GM23338 (cell line): ENCODE data around the gene IL17C.

Source experiments
- CREB1 ChIP-seq: fragments of 250-450 bp; sonication (Bioruptor Pico); IDR thresholded peaks from 2 replicates; pipeline ENCODE4 v1.5.0; 2020; ENCODE audit warnings: low read depth, mild to moderate bottlenecking, moderate library complexity
- EZH2 ChIP-seq: fragments of 200-600 bp; sonication (generic); IDR thresholded peaks from one replicate; pipeline ENCODE4 v1.8.0; 2017; ENCODE audit warnings: antibody characterized with exemption, mild to moderate bottlenecking, low read depth; ENCODE audit not compliant: unreplicated experiment
- EZH2phosphoT487 ChIP-seq: fragments of 200-600 bp; sonication (generic); IDR thresholded peaks from one replicate; pipeline ENCODE4 v1.8.1; 2018; ENCODE audit warnings: antibody characterized with exemption; ENCODE audit not compliant: unreplicated experiment
- JUNB ChIP-seq: IDR thresholded peaks from one replicate; pipeline ENCODE4 v1.6.1; 2016; ENCODE audit warnings: antibody characterized with exemption; ENCODE audit not compliant: unreplicated experiment
- NANOG ChIP-seq: IDR thresholded peaks from 2 replicates; pipeline ENCODE4 v1.6.1; 2016; ENCODE audit warnings: antibody characterized with exemption, borderline replicate concordance
- POLR2AphosphoS5 ChIP-seq: IDR thresholded peaks from 2 replicates; pipeline ENCODE4 v1.6.1; 2016; ENCODE audit warnings: antibody characterized with exemption, low read depth
- STAT1 ChIP-seq: IDR thresholded peaks from one replicate; pipeline ENCODE4 v1.6.1; 2016; ENCODE audit warnings: antibody characterized with exemption; ENCODE audit not compliant: unreplicated experiment
- ZNF114 ChIP-seq: fragments of 250-450 bp; sonication (Bioruptor Pico); IDR thresholded peaks from 2 replicates; pipeline ENCODE4 v1.5.0; 2020; ENCODE audit warnings: mild to moderate bottlenecking, moderate library complexity
- TF ChIP-seq, protein P1 (sequence below), 2 experiments: fragments of 200-600 bp in 1 of 2; sonication (generic) in 1 of 2; conservative IDR thresholded peaks; 2 replicates each; pipeline versions ENCODE4 v1.5.1 to v1.6.1; 2016 to 2017; ENCODE audit warnings: antibody characterized with exemption in 2 of 2, low read depth in 2 of 2, mild to moderate bottlenecking in 2 of 2, moderate library complexity in 1 of 2
- TF ChIP-seq, protein P2 (sequence below): IDR thresholded peaks from one replicate; pipeline ENCODE4 v1.6.1; 2018; ENCODE audit warnings: antibody characterized with exemption; ENCODE audit not compliant: unreplicated experiment
- TF ChIP-seq, protein P3 (sequence below): IDR thresholded peaks from 2 replicates; pipeline ENCODE4 v1.6.1; 2016; ENCODE audit warnings: antibody characterized with exemption

DNA sequence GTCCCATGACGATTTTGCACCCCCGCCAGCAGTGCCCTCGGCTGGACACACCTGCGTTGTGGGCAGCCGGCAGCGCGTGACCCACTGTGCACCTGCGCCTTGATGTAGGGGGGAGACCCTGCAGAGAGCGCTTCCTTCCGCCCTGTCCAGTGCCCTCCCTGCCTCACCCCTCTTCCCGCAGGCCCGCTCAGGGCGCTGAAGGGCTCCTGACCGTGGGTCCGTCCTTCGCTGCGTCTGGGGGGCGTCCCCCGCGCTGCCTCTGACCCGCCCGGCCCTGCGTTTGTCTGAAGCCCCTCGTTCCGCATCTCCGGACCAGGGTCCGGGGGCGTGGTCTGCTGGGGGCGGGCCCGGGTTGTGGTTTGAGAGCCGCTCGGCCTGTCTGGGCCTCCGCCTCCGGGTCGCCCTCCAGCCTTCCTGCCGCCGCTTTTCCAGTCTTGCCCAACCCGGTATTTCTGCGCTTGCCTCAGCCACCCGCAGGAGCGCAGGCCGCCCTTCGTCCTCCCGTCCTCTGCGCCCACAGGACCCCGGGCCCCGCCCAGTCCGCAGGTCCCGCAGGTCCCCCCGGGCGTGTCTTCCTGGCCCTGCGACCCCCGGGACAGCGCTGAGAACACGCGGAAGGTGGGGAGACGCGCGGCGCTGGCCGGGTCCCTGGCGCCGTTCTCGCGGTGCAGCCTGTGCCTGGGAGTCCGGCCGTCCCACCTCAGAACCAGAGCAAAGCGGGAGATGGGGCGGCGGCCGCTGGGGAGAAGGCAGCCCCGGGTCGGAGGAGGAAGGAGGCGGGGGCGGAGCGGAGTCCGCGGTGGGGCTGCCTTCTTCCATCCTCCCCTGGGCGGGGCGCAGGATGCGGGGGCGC is 4.0 kb upstream of the IL17C start:
- TF ChIP-seq, protein P1, sequence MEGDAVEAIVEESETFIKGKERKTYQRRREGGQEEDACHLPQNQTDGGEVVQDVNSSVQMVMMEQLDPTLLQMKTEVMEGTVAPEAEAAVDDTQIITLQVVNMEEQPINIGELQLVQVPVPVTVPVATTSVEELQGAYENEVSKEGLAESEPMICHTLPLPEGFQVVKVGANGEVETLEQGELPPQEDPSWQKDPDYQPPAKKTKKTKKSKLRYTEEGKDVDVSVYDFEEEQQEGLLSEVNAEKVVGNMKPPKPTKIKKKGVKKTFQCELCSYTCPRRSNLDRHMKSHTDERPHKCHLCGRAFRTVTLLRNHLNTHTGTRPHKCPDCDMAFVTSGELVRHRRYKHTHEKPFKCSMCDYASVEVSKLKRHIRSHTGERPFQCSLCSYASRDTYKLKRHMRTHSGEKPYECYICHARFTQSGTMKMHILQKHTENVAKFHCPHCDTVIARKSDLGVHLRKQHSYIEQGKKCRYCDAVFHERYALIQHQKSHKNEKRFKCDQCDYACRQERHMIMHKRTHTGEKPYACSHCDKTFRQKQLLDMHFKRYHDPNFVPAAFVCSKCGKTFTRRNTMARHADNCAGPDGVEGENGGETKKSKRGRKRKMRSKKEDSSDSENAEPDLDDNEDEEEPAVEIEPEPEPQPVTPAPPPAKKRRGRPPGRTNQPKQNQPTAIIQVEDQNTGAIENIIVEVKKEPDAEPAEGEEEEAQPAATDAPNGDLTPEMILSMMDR (conservative IDR thresholded peaks at IDR 0.05; ENCODE audit: low read depth in 2 of 2) = no peak
- TF ChIP-seq CREB1 = no peak
- TF ChIP-seq EZH2 = no peak
- no peak for TF ChIP-seq EZH2phosphoT487
- TF ChIP-seq POLR2AphosphoS5 = no peak; the same call in 1 of the 2 replicates
- TF ChIP-seq STAT1 = no peak
- TF ChIP-seq, protein P2, sequence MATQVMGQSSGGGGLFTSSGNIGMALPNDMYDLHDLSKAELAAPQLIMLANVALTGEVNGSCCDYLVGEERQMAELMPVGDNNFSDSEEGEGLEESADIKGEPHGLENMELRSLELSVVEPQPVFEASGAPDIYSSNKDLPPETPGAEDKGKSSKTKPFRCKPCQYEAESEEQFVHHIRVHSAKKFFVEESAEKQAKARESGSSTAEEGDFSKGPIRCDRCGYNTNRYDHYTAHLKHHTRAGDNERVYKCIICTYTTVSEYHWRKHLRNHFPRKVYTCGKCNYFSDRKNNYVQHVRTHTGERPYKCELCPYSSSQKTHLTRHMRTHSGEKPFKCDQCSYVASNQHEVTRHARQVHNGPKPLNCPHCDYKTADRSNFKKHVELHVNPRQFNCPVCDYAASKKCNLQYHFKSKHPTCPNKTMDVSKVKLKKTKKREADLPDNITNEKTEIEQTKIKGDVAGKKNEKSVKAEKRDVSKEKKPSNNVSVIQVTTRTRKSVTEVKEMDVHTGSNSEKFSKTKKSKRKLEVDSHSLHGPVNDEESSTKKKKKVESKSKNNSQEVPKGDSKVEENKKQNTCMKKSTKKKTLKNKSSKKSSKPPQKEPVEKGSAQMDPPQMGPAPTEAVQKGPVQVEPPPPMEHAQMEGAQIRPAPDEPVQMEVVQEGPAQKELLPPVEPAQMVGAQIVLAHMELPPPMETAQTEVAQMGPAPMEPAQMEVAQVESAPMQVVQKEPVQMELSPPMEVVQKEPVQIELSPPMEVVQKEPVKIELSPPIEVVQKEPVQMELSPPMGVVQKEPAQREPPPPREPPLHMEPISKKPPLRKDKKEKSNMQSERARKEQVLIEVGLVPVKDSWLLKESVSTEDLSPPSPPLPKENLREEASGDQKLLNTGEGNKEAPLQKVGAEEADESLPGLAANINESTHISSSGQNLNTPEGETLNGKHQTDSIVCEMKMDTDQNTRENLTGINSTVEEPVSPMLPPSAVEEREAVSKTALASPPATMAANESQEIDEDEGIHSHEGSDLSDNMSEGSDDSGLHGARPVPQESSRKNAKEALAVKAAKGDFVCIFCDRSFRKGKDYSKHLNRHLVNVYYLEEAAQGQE = no peak
- no peak for TF ChIP-seq NANOG
- no peak for TF ChIP-seq ZNF114 (CRISPR knock-in tag)
- TF ChIP-seq, protein P3, sequence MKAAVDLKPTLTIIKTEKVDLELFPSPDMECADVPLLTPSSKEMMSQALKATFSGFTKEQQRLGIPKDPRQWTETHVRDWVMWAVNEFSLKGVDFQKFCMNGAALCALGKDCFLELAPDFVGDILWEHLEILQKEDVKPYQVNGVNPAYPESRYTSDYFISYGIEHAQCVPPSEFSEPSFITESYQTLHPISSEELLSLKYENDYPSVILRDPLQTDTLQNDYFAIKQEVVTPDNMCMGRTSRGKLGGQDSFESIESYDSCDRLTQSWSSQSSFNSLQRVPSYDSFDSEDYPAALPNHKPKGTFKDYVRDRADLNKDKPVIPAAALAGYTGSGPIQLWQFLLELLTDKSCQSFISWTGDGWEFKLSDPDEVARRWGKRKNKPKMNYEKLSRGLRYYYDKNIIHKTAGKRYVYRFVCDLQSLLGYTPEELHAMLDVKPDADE = no peak
- no peak for TF ChIP-seq JUNB
